ENCODE measurements around the gene BICRA. TPM values are rescaled to one million over a fixed set of nuclear protein-coding genes. Genes with fewer than 3 reads are reported as not detected.

BICRA gene
- total and polyA plus RNA-seq, 2 donors = 5.9 to 10.9 TPM

DNA sequence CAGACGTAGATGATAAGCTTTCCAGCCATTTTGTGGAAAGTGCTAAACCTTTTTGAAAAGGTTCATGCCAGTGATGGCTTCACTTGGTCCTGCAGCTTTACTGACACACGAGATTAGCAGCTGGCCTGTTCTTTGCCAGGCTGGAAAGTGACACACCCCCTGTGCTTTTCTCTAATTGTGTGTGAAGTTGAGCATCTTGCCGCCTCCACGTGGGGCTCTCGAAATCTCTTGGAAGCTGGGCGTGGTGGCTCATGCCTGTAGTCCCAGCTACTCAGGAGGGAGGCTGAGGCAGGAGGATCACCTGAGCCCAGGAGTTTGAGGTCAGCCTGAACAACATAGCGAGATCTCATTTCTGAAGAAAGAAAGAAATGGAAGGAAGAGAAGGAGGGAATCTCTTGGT is 79.0 kb downstream of the BICRA start:
- no peak for DNase-seq (ENCODE audit: extremely low spot score)
- 86% methylated on average over 7 of the region's 7 CpGs for WGBS
- no peak overlapping the region for H3K27ac ChIP-seq (ENCODE audit: low read depth)
- no peak overlapping the region for H3K4me3 ChIP-seq (ENCODE audit: low read depth, low read length)
- H3K36me3 ChIP-seq (ENCODE audit: insufficient read depth) = peaks cover 5% of the 10 kb centered on the region
- no peaks in the 10 kb centered on the region for H3K4me1 ChIP-seq (ENCODE audit: insufficient read depth)

DNA sequence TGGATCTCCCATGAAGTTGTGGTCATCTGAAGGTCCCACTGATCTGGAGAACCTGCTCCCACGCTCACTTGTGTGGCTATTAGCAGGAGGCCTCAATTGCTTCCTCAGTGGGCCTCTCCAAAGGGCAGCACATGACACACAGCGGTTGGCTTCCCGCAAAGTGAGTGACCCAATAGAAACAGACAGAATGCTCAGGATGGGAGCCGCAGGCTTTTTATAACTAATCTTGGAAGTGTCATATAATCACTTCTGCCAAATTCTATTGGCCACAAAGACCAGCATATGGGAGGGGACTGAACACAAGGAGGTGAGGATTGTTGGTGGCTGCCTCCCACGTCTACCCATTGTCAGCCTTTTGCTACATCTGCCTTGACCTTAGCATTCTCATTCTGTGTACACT is 82.2 kb downstream of the BICRA start:
- no peak for DNase-seq (ENCODE audit: extremely low spot score)
- Histone ChIP-seq H3K27ac (ENCODE audit: low read depth) (no peak overlapping the region), H3K4me3 (ENCODE audit: low read depth, low read length) (no peak overlapping the region), H3K4me1 (ENCODE audit: insufficient read depth) (no peaks in the 10 kb centered on the region), H3K36me3 (ENCODE audit: insufficient read depth) (peaks cover 3% of the 10 kb centered on the region)
- 98% methylated on average over 5 of the region's 5 CpGs for WGBS

DNA sequence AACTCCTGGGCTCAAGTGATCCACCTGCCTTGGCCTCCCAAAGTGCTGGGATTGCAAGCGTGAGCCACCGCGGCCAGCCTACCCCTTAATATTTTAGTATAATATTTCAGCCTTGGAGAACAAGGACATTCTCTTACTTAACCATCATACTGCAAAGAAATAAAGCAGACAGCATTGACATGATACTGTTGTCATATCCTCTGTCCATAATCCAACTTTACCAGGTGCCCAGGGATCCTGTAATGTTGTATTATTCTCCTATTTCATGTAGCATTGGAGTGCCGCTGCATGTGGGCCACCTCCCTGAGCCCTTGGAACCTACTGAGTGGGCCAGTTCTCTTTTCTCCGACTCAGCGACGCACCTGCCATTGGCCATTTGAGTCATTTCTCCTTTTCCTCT is 82.8 kb downstream of the BICRA start:
- no peak for DNase-seq (ENCODE audit: extremely low spot score)
- H3K27ac ChIP-seq (ENCODE audit: low read depth) = no peak overlapping the region
- no peak overlapping the region for H3K4me3 ChIP-seq (ENCODE audit: low read depth, low read length)
- H3K4me1 ChIP-seq (ENCODE audit: insufficient read depth) = no peaks in the 10 kb centered on the region
- WGBS = 76% methylated on average over 7 of the region's 7 CpGs
- H3K36me3 ChIP-seq (ENCODE audit: insufficient read depth) = peaks cover 3% of the 10 kb centered on the region

DNA sequence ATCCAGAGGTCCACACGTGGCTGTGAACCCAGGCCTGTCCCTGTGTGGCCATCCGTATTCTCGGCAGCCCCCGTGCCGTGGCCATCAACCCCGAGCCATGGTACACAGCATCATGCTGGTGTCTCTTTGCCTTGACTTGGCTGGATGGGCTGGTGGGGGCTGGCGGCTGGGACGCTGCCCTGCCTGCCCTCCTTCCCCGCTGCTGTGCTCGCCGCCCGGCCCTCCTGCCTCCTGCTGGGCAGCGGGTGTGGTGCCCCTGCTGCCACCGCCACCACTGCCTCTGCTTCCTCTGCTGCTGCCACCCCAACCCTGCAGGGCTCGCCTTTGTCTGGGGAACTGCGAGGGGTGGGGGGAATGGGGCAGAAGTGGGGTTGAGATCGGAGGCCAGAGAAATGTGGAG is 84.6 kb downstream of the BICRA start:
- WGBS = 90% methylated on average over 17 of the region's 17 CpGs
- DNase-seq (ENCODE audit: extremely low spot score) = no peak
- H3K4me3 ChIP-seq (ENCODE audit: low read depth, low read length) = no peak overlapping the region
- no peaks in the 10 kb centered on the region for H3K4me1 ChIP-seq (ENCODE audit: insufficient read depth)
- no peak overlapping the region for H3K27ac ChIP-seq (ENCODE audit: low read depth)
- peaks cover 3% of the 10 kb centered on the region for H3K36me3 ChIP-seq (ENCODE audit: insufficient read depth)

DNA sequence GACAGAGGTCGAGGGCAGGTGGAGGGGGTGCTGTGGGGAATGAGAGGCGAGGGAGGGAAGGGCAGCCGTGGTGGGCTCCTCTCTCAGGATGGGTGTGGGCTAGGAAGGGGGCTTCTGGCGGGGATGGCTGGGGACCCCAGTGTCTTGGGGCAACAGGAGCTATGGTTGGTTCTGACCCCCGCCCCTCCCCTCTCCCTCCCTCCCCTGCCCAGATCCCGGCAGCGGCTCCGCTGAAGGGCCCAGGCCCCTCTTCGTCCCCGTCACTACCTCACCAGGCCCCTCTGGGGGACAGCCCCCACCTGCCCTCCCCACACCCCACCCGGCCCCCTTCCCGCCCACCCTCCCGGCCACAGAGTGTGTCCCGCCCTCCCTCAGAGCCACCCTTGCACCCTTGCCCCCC is 85.0 kb downstream of the BICRA start:
- DNase-seq (ENCODE audit: extremely low spot score) = no peak
- Histone ChIP-seq H3K4me1 (ENCODE audit: insufficient read depth) (no peaks in the 10 kb centered on the region), H3K36me3 (ENCODE audit: insufficient read depth) (peaks cover 3% of the 10 kb centered on the region), H3K27ac (ENCODE audit: low read depth) (no peak overlapping the region), H3K4me3 (ENCODE audit: low read depth, low read length) (no peak overlapping the region)
- 80% methylated on average over 14 of the region's 14 CpGs for WGBS

DNA sequence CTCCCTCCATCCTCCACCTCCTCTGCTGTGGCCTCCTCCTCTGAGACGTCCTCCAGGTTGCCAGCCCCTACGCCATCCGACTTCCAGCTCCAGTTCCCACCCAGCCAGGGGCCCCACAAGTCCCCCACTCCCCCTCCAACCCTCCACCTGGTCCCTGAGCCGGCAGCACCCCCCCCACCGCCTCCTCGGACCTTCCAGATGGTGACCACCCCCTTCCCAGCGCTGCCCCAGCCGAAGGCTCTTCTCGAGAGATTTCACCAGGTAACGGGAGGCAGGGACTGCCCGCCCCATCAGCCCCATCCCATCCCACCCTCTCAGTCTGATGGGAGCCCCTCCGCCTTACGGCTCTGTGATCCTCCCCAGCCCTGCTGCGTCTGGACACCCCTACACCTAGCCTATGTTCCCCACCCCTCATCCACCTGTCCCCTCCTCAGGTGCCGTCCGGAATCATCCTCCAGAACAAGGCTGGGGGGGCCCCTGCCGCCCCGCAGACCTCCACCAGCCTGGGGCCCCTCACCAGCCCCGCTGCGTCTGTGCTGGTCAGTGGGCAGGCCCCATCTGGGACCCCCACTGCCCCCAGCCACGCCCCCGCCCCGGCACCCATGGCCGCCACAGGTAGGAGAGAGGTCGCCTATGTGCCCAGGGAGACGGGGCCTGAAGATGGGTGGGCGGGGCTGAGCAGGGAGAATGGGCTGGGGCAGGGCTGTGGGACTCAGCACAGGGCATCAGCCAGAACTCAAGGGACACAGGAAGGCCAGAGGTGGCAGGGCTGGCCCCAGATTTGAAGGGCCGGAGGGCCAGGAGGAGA is 85.7 kb downstream of the BICRA start:
- 88% methylated on average over 28 of the region's 28 CpGs for WGBS
- H3K4me1 ChIP-seq (ENCODE audit: insufficient read depth) = no peaks in the 10 kb centered on the region
- H3K4me3 ChIP-seq (ENCODE audit: low read depth, low read length) = no peak overlapping the region
- no peak overlapping the region for H3K27ac ChIP-seq (ENCODE audit: low read depth)
- no peak for DNase-seq (ENCODE audit: extremely low spot score)
- peaks cover 3% of the 10 kb centered on the region for H3K36me3 ChIP-seq (ENCODE audit: insufficient read depth)

DNA sequence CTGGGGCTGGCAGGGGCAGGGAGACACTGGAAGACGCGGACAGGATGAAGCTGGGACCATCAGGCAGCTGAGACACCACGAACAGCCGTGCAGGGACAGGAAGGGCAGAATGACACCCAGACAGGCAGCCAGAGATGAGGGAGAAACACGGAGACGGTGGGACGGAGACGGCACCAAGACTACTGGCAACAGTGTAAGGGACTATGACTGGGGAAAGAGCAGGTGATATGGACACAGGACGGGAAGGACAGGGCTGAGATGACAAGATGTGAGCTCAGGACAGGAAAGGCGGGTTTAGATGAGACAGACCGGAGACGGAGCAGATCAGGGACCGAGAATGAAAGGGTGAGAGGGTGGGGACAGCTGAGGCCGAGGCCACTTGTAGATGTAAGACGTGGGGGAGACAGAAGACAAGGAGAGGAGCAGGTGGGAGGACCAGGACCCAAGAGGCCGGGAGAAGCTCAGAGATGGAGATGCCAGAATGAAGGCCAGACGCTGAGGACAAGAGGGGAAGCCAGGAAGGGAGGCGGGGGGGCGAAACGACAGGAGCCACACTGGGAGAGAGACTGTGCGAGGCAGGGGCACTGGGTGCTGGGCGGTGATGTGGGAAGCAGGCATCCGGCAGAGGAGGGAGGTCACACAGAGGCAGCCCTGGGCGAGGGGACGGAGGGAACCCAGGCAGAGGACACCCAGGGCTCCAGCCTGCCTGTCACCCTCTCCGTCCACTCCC is 86.8 kb downstream of the BICRA start:
- no peak overlapping the region for H3K4me3 ChIP-seq (ENCODE audit: low read depth, low read length)
- no peak for DNase-seq (ENCODE audit: extremely low spot score)
- WGBS = 86% methylated on average over 26 of the region's 26 CpGs
- H3K36me3 ChIP-seq (ENCODE audit: insufficient read depth) = peaks cover 3% of the 10 kb centered on the region
- H3K4me1 ChIP-seq (ENCODE audit: insufficient read depth) = no peaks in the 10 kb centered on the region
- H3K27ac ChIP-seq (ENCODE audit: low read depth) = no peak overlapping the region

DNA sequence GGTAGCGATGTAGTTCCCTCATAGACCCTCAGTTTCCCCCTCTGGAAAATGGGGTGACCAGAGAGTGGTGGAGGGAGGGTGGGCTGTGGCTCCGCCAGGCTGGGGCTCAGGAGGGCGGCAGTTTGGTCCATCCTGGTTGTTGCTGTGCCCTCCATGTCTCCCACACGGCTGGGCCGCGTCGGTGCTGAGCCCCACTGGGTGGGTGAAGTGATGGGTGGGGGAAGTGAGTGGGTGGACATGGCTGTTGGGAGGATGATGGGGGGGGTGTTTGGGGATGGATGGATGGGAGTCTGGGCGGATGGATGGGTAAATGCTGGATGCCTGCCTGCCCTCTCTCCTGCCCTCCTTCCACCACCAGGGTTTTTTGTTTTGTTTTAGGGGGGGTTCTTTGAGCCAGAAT is 87.7 kb downstream of the BICRA start:
- Histone ChIP-seq H3K4me1 (ENCODE audit: insufficient read depth) (no peaks in the 10 kb centered on the region), H3K36me3 (ENCODE audit: insufficient read depth) (no peaks in the 10 kb centered on the region), H3K4me3 (ENCODE audit: low read depth, low read length) (no peak overlapping the region), H3K27ac (ENCODE audit: low read depth) (no peak overlapping the region)
- 91% methylated on average over 8 of the region's 8 CpGs for WGBS
- no peak for DNase-seq (ENCODE audit: extremely low spot score)

DNA sequence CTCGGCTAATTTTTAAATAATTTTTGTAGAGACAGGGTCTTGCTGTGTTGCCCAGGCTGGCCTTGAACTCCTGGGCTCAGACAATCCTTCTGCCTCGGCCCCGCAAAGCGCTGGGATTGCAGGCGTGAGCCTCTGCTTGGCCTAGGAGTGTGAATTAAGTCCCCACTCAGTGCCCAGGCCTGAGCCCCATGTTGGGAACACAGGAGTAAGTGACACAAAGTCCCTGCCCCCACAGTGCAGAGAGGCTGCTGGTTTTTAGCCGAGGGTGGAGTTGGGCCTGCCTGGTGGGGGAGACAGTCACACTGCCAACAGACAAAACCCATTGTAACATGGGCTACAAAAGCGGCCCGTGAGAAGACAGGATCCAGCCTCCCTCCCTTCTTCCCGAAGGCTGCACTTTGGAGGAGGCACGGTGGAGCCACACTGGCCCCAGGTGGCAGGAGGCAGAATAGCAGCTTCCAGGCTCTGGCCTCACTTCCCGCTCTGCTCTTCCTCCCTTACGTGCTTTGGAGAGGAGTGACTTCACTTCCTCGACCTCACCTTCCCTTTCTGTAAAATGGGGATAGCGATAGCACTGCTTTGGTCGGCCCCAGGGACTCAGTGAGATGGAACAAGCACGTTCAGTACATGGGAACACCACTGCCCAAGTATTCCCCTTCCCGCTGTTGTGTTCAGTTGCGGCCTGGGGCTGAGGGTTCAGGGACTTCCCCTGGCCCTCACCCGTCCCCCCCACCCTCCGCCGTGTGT is 89.1 kb downstream of the BICRA start:
- Histone ChIP-seq H3K36me3 (ENCODE audit: insufficient read depth) (peaks cover 3% of the 10 kb centered on the region), H3K4me3 (ENCODE audit: low read depth, low read length) (no peak overlapping the region), H3K27ac (ENCODE audit: low read depth) (no peak overlapping the region), H3K4me1 (ENCODE audit: insufficient read depth) (no peaks in the 10 kb centered on the region)
- DNase-seq (ENCODE audit: extremely low spot score) = peak; percentile 59
- 42% methylated on average over 21 of the region's 21 CpGs for WGBS

DNA sequence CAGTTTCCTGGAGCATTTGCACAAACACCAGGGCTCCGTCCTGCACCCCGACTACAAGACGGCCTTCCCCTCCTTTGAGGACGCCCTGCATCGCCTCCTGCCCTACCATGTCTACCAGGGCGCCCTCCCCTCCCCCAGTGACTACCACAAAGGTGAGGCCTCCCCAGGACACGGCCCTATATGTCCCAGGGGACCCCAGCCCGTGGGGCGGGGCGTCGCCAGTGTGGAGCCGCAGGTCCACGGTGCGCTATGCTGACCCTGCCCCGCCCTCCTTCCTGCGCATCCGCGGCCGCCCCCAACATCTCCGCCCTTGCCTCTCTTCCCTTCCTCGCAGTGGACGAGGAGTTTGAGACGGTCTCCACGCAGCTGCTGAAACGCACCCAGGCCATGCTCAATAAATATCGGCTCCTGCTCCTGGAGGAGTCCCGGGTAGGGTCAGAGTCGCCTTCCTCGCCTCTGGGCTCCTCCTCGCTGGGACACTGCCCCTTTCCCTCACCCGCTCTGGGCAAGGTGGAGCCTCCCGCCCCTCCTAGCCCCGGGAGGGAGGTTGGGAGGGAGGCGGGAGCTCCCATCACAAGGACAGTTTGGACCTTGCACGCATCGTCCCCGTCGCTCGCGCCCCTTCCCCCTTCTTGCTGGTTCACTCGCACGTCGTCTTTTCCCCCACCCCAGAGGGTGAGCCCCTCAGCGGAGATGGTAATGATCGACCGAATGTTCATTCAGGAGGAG is 89.9 kb downstream of the BICRA start:
- no peak overlapping the region for H3K4me3 ChIP-seq (ENCODE audit: low read depth, low read length)
- peaks cover 3% of the 10 kb centered on the region for H3K36me3 ChIP-seq (ENCODE audit: insufficient read depth)
- no peak for DNase-seq (ENCODE audit: extremely low spot score)
- 87% methylated on average over 46 of the region's 46 CpGs for WGBS
- H3K27ac ChIP-seq (ENCODE audit: low read depth) = no peak overlapping the region
- H3K4me1 ChIP-seq (ENCODE audit: insufficient read depth) = no peaks in the 10 kb centered on the region

DNA sequence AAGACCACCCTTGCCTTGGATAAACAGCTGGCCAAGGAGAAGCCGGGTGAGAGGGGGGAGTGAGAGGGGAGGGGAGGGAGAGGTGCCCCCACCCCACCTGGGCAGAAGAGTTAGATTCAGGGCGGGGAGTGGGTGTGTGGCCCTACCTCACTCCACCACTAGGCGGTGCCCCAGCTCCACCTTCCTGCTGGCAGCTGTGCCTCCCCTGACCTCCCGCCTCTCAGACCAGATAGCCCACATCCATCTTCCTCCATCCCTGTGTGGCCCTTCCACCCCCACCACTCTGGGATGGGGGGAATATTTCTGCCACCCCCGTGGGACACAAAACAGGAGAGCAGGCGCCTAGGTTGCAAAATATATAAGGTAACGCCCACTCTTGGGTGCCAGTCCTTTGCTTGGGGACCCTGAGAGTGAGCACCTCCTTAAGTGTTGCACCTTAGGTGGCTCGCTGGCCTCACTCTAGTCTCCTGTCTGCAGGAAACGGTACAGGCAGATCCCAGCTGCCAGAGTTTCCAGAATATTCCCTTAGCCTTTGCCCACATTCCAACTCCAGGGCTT is 90.5 kb downstream of the BICRA start:
- peaks cover 3% of the 10 kb centered on the region for H3K36me3 ChIP-seq (ENCODE audit: insufficient read depth)
- WGBS = 62% methylated on average over 9 of the region's 9 CpGs
- no peak for DNase-seq (ENCODE audit: extremely low spot score)
- no peak overlapping the region for H3K27ac ChIP-seq (ENCODE audit: low read depth)
- no peak overlapping the region for H3K4me3 ChIP-seq (ENCODE audit: low read depth, low read length)
- no peaks in the 10 kb centered on the region for H3K4me1 ChIP-seq (ENCODE audit: insufficient read depth)

DNA sequence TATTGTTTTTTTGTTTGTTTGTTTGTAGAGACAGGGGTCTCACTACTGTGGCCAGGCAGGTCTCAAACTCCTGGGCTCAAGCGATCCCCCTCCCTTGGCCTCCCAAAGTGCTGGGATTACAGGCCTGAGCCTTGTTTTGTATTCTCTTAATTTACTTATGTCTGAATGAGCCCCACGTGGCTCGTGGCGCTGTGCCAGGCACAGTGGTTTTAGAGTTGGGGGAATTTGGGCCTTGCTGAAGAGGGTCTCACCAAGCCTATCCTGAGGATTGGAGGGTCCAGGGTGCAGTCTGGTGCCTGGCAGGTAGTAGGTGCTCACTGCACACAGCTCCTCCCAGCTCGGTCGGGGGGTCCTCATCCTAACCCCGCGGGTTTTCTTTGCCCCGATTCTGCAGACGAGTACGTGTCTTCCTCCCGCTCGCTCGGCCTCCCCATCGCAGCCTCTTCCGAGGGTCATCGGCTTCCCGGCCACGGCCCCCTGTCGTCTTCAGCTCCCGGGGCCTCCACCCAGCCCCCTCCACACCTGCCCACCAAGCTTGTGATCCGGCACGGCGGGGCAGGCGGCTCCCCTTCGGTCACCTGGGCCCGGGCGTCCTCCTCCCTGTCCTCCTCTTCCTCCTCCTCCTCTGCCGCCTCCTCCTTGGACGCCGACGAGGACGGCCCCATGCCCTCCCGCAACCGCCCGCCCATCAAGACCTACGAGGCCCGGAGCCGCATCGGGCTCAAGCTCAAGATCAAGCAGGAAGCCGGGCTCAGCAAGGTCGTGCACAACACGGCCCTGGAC is 92.2 kb downstream of the BICRA start:
- Histone ChIP-seq H3K27ac (ENCODE audit: low read depth) (no peak overlapping the region), H3K36me3 (ENCODE audit: insufficient read depth) (peaks cover 3% of the 10 kb centered on the region), H3K4me1 (ENCODE audit: insufficient read depth) (no peaks in the 10 kb centered on the region), H3K4me3 (ENCODE audit: low read depth, low read length) (no peak overlapping the region)
- DNase-seq (ENCODE audit: extremely low spot score) = no peak
- WGBS = 90% methylated on average over 43 of the region's 43 CpGs
